HEK293 (cell line): ENCODE results near the gene NEK11.

Experiments used
- CTCF ChIA-PET: fragments of 350-600 bp; formaldehyde crosslinking; extraction: SDS; loops from one replicate; lab custom pipeline; 2021; ENCODE audit warnings: antibody characterized with exemption; lab: Yijun Ruan, JAX
- POLR2A ChIA-PET: fragments of 300-600 bp; formaldehyde crosslinking; extraction: SDS; loops from one replicate; lab custom pipeline; 2020; ENCODE audit warnings: antibody characterized with exemption, inconsistent platforms; lab: Yijun Ruan, JAX
- H3K27ac ChIP-seq: fragments of 200-500 bp; sonication (Bioruptor generic); 2 replicates; pipeline ENCODE4 v1.5.1; 2014; ENCODE audit warnings: low read depth, low read length, control low read depth, inconsistent platforms; ENCODE audit errors: extremely low read depth
- H3K36me3 ChIP-seq, 2 experiments: fragments of 200-500 bp in 1 of 2; sonication (Bioruptor generic) in 1 of 2; 1 replicate in 1 of 2; 2 replicates in 1 of 2; pipeline ENCODE4 v1.5.1; 2014 to 2017; ENCODE audit warnings: inconsistent platforms in 2 of 2, low read length in 2 of 2; ENCODE audit not compliant: control insufficient read depth in 2 of 2, insufficient read depth in 1 of 2
- H3K4me1 ChIP-seq: fragments of 200-500 bp; sonication (Bioruptor generic); 2 replicates; pipeline ENCODE4 v1.5.1; 2014; ENCODE audit warnings: mild to moderate bottlenecking, low read length, inconsistent platforms; ENCODE audit not compliant: control insufficient read depth, insufficient read depth
- H3K4me3 ChIP-seq: 2 replicates; pipeline ENCODE4 v1.5.1; 2011; ENCODE audit warnings: low read depth, mild to moderate bottlenecking, control low read depth, low read length, moderate library complexity
- H3K9me3 ChIP-seq: fragments of 200-500 bp; sonication (Bioruptor generic); 2 replicates; pipeline ENCODE4 v1.5.1; 2014; ENCODE audit warnings: low read depth, low read length, inconsistent platforms; ENCODE audit not compliant: control insufficient read depth, insufficient read depth
- INSM2 ChIP-seq: fragments of 450-650 bp; formaldehyde crosslinking; IDR thresholded peaks from 2 replicates; pipeline ENCODE4 v1.5.1; 2016; ENCODE audit warnings: missing biosample characterization, missing genetic modification characterization
- OVOL3 ChIP-seq: fragments of 450-650 bp; formaldehyde crosslinking; IDR thresholded peaks from 2 replicates; pipeline ENCODE4 v1.5.1; 2016; ENCODE audit warnings: missing biosample characterization, missing genetic modification characterization
- PRDM1 ChIP-seq: fragments of 450-650 bp; formaldehyde crosslinking; IDR thresholded peaks from 2 replicates; pipeline ENCODE4; 2016; ENCODE audit warnings: missing biosample characterization, missing genetic modification characterization
- ZNF133 ChIP-seq: fragments of 450-650 bp; formaldehyde crosslinking; IDR thresholded peaks from 2 replicates; pipeline ENCODE4 v1.5.1; 2016; ENCODE audit warnings: missing biosample characterization, missing genetic modification characterization
- ZNF148 ChIP-seq: fragments of 450-650 bp; formaldehyde crosslinking; IDR thresholded peaks from 2 replicates; pipeline ENCODE4 v1.5.0; 2017; ENCODE audit warnings: missing biosample characterization, missing genetic modification characterization, borderline replicate concordance
- ZNF16 ChIP-seq: fragments of 450-650 bp; formaldehyde crosslinking; IDR thresholded peaks from 2 replicates; pipeline ENCODE4 v1.5.1; 2016; ENCODE audit warnings: low read depth, missing biosample characterization, missing genetic modification characterization
- ZNF174 ChIP-seq: fragments of 450-650 bp; formaldehyde crosslinking; IDR thresholded peaks from 2 replicates; pipeline ENCODE4 v1.5.0; 2017; ENCODE audit warnings: missing biosample characterization, mild to moderate bottlenecking, missing genetic modification characterization
- ZNF223 ChIP-seq: fragments of 450-650 bp; formaldehyde crosslinking; IDR thresholded peaks from 2 replicates; pipeline ENCODE4 v1.5.1; 2016; ENCODE audit warnings: missing biosample characterization, missing genetic modification characterization
- ZNF362 ChIP-seq: fragments of 450-650 bp; formaldehyde crosslinking; IDR thresholded peaks from 2 replicates; pipeline ENCODE4 v1.5.1; 2016; ENCODE audit warnings: missing biosample characterization, missing genetic modification characterization
- ZNF398 ChIP-seq: fragments of 450-650 bp; formaldehyde crosslinking; IDR thresholded peaks from 2 replicates; pipeline ENCODE4 v1.5.1; 2017; ENCODE audit warnings: missing biosample characterization, missing genetic modification characterization
- ZNF433 ChIP-seq: fragments of 450-650 bp; formaldehyde crosslinking; IDR thresholded peaks from 2 replicates; pipeline ENCODE4 v1.5.1; 2016; ENCODE audit warnings: missing biosample characterization, missing genetic modification characterization, low read depth
- ZNF544 ChIP-seq: fragments of 450-650 bp; formaldehyde crosslinking; IDR thresholded peaks from 2 replicates; pipeline ENCODE4 v1.5.0; 2017; ENCODE audit warnings: missing biosample characterization, missing genetic modification characterization
- ZNF600 ChIP-seq: fragments of 450-650 bp; formaldehyde crosslinking; IDR thresholded peaks from 2 replicates; pipeline ENCODE4 v1.5.1; 2016; ENCODE audit warnings: missing biosample characterization, missing genetic modification characterization
- ZNF610 ChIP-seq: fragments of 450-650 bp; formaldehyde crosslinking; IDR thresholded peaks from 2 replicates; pipeline ENCODE4 v1.5.1; 2016; ENCODE audit warnings: missing biosample characterization, missing genetic modification characterization, borderline replicate concordance
- ZNF624 ChIP-seq: fragments of 450-650 bp; formaldehyde crosslinking; IDR thresholded peaks from 2 replicates; pipeline ENCODE4 v1.5.1; 2017; ENCODE audit warnings: missing biosample characterization, missing genetic modification characterization
- ZNF660 ChIP-seq: fragments of 450-650 bp; IDR thresholded peaks from 2 replicates; pipeline ENCODE4 v1.5.1; 2018; ENCODE audit warnings: missing biosample characterization, mild to moderate bottlenecking, missing genetic modification characterization
- ZNF664 ChIP-seq: fragments of 450-650 bp; formaldehyde crosslinking; IDR thresholded peaks from 2 replicates; pipeline ENCODE4 v1.5.1; 2016; ENCODE audit warnings: missing biosample characterization, missing genetic modification characterization
- ZNF692 ChIP-seq: fragments of 450-650 bp; formaldehyde crosslinking; IDR thresholded peaks from 2 replicates; pipeline ENCODE4 v1.5.1; 2016; ENCODE audit warnings: missing biosample characterization, missing genetic modification characterization
- ZNF785 ChIP-seq: fragments of 450-650 bp; formaldehyde crosslinking; IDR thresholded peaks from 2 replicates; pipeline ENCODE4 v1.5.1; 2016; ENCODE audit warnings: missing biosample characterization, missing genetic modification characterization
- ZNF830 ChIP-seq: fragments of 450-650 bp; IDR thresholded peaks from 2 replicates; pipeline ENCODE4 v1.5.0; 2018; ENCODE audit warnings: missing biosample characterization, missing genetic modification characterization, low read depth, mild to moderate bottlenecking, moderate library complexity
- ZNF843 ChIP-seq: fragments of 450-650 bp; formaldehyde crosslinking; IDR thresholded peaks from 2 replicates; pipeline ENCODE4 v1.5.1; 2016; ENCODE audit warnings: missing biosample characterization, missing genetic modification characterization
- ZSCAN18 ChIP-seq: fragments of 450-650 bp; formaldehyde crosslinking; IDR thresholded peaks from 2 replicates; pipeline ENCODE4 v1.5.1; 2016; ENCODE audit warnings: missing biosample characterization, missing genetic modification characterization
- ZSCAN30 ChIP-seq: fragments of 450-650 bp; IDR thresholded peaks from 2 replicates; pipeline ENCODE4 v1.5.1; 2018; ENCODE audit warnings: missing biosample characterization, mild to moderate bottlenecking, missing genetic modification characterization, moderate library complexity
- ZSCAN4 ChIP-seq: fragments of 450-650 bp; formaldehyde crosslinking; IDR thresholded peaks from 2 replicates; pipeline ENCODE4 v1.5.1; 2017; ENCODE audit warnings: missing biosample characterization, missing genetic modification characterization

Gene NEK11

GRCh38 chr3:131341761-131342160, 315.1 kb downstream of the NEK11 start (continued):
- TF ChIP-seq INSM2 (tag by site-specific recombination) (no peak), ZNF600 (no peak), OVOL3 (tag by site-specific recombination) (no peak), PRDM1 (no peak), ZSCAN30 (no peak), ZNF692 (no peak)
- TF ChIP-seq, all 188 proteins: peak for 0

- H3K4me1 ChIP-seq = peaks cover 3% of the 10 kb centered on the region
- H3K9me3 ChIP-seq = no peaks in the 10 kb centered on the region
- TF ChIP-seq ZNF544 (tag by site-specific recombination) (no peak), ZNF433 (tag by site-specific recombination) (no peak), ZSCAN18 (tag by site-specific recombination) (no peak), ZNF610 (tag by site-specific recombination) (no peak), ZNF174 (tag by site-specific recombination) (no peak), ZNF843 (tag by site-specific recombination) (no peak), ZNF16 (no peak), ZNF133 (no peak)
- TF ChIP-seq, all 188 proteins: peak for 0
- Histone ChIP-seq H3K36me3 (no peaks in the 10 kb centered on the region), H3K4me3 (no peak overlapping the region), H3K27ac (no peak overlapping the region)
- POLR2A ChIA-PET = no interaction called here
- CTCF ChIA-PET = no interaction called here
Observed at GRCh38 chr3:131348911-131349310, 322.2 kb downstream of the NEK11 start.

- POLR2A ChIA-PET = no interaction called here
- CTCF ChIA-PET = interaction anchor here (0.5 kb wide), 1 partner anchor 317 kb away, joined by 3 read pairs; no protein-coding TSS in a partner anchor
- Histone ChIP-seq H3K36me3 (no peaks in the 10 kb centered on the region), H3K27ac (no peak overlapping the region), H3K4me3 (no peak overlapping the region), H3K4me1 (peaks cover 3% of the 10 kb centered on the region), H3K9me3 (no peaks in the 10 kb centered on the region)
- no peak for TF ChIP-seq ZSCAN4 (tag by site-specific recombination)
- no peak for TF ChIP-seq ZNF133
- no peak for TF ChIP-seq ZNF830
- no peak for TF ChIP-seq ZNF362 (tag by site-specific recombination)
- no peak for TF ChIP-seq ZNF624 (tag by site-specific recombination)
- no peak for TF ChIP-seq ZNF664 (tag by site-specific recombination)
- TF ChIP-seq ZNF660 (tag by site-specific recombination) = no peak
- no peak for TF ChIP-seq ZNF223 (tag by site-specific recombination)
- no peak for TF ChIP-seq ZNF785
- TF ChIP-seq ZNF398 (tag by site-specific recombination) = no peak
- no peak for TF ChIP-seq ZNF148 (tag by site-specific recombination)
Observed at GRCh38 chr3:131349454-131349853, 322.8 kb downstream of the NEK11 start.
